Measurements from ENCODE around the gene NOVA2.
"Not testable (repeated sequence)": the region's sequence is repeated elsewhere in the genome, so short reads cannot be mapped to it uniquely, and the experiment has no call there.

NOVA2 gene

DNA sequence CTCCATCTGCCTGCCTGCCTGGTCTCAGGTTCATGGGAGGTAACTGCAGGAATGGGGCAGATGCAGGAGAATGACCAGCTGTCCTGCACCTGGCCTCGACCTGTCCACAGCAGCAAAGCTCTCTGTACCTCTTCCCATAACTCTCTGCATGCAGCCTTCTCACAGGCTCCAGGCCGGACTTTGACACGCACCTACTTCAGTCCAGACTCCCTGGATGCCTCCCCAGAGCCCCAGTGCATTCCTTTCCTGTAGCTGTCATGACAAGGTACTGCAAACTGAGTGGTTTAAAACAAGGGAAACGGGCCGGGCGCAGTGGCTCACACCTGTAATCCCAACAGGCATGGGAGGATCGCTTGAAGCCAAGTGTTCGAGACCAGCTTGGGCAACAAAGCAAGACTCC lies 62.4 kb downstream of the NOVA2 start:
- H3K9me3 ChIP-seq (ENCODE audit: control insufficient read depth, insufficient read depth, low read length): no peaks in the 10 kb centered on the region
- H3K36me3 ChIP-seq (ENCODE audit: insufficient read depth, low read length): no peaks in the 10 kb centered on the region
- no peak overlapping the region for H3K9ac ChIP-seq (ENCODE audit: low read depth, low read length)
- H3K4me1 ChIP-seq (ENCODE audit: insufficient read depth, low read length): no peaks in the 10 kb centered on the region

DNA sequence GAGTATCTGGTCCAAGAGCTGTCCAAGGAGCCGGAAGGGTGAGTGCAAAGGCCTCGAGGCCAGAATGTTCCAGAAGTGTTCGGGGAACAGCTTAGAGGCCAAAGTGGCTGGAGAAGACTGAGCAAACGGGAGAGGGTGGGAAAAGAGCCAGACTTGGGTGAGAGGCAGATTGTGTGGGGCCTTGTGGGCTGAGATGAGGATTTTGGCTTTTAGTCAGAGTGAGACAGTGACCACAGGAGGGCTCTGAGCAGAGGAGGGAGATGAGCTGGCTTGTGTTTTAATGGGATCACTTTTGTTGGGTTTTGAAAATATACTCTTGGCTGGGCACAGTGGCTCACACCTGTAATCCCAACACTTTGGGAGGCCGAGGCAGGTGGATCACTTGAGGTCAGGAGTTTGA lies 64.7 kb downstream of the NOVA2 start:
- no peaks in the 10 kb centered on the region for H3K4me1 ChIP-seq (ENCODE audit: insufficient read depth, low read length)
- H3K36me3 ChIP-seq (ENCODE audit: insufficient read depth, low read length): no peaks in the 10 kb centered on the region
- no peak overlapping the region for H3K9ac ChIP-seq (ENCODE audit: low read depth, low read length)
- no peaks in the 10 kb centered on the region for H3K9me3 ChIP-seq (ENCODE audit: control insufficient read depth, insufficient read depth, low read length)

DNA sequence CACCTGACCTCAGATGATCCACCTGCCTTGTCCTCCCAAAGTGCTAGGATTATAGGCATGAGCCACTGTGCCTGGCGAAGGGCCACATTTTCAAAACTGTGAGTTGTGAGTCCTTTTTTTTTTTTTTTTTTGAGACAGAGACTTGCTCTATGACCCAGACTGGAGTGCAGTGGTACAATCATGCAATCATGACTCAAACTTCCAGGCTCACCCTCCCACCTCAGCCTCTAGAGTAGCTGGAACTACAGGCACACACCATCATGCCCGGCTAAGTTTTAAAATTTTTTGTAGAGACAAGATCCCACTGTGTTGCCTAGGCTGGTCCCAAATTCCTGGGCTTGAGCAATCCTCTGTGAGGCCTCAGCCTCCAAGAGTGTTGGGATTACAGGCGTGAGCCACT lies 67.4 kb downstream of the NOVA2 start:
- Histone ChIP-seq H3K4me1 (ENCODE audit: insufficient read depth, low read length) (no peaks in the 10 kb centered on the region), H3K36me3 (ENCODE audit: insufficient read depth, low read length) (no peaks in the 10 kb centered on the region)

DNA sequence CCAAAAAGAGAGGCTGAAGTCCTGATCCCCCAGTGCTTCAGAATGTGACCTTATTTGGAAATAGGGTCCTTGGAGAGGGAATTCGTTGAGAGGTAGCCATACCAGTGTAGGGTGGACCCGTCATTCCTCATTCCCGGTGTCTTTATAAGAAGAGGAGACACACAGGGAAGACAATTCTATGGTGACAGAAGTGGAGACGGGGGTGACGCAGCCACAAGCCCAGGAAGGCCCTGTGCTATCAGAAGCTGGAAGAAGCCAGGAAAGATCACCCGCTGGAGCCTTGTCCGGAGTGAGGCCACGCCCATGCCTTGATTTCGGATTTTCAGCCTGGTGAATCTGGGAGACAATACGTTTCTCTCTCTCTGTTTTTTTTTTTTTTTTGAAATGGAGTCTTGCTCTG lies 68.7 kb downstream of the NOVA2 start:
- no peaks in the 10 kb centered on the region for H3K9me3 ChIP-seq (ENCODE audit: control insufficient read depth, insufficient read depth, low read length)
- no peak overlapping the region for H3K9ac ChIP-seq (ENCODE audit: low read depth, low read length)
- H3K36me3 ChIP-seq (ENCODE audit: insufficient read depth, low read length): no peaks in the 10 kb centered on the region
- peaks cover 4% of the 10 kb centered on the region; the same call in 1 of the 2 replicates for H3K4me1 ChIP-seq (ENCODE audit: insufficient read depth, low read length)

More for the DNA sequence above, 67.4 kb downstream of the NOVA2 start:
- no peak overlapping the region for H3K9ac ChIP-seq (ENCODE audit: low read depth, low read length)
- H3K9me3 ChIP-seq (ENCODE audit: control insufficient read depth, insufficient read depth, low read length): no peaks in the 10 kb centered on the region

GRCh38 chr19:45902651-45903625 lies 70.7 kb downstream of the NOVA2 start:
- Histone ChIP-seq H3K36me3 (ENCODE audit: insufficient read depth, low read length) (peaks cover 3% of the 10 kb centered on the region; the same call in 1 of the 2 replicates), H3K9ac (ENCODE audit: low read depth, low read length) (peak overlapping the region; percentile 72), H3K4me1 (ENCODE audit: insufficient read depth, low read length) (peaks cover 4% of the 10 kb centered on the region; the same call in 1 of the 2 replicates), H3K9me3 (ENCODE audit: control insufficient read depth, insufficient read depth, low read length) (no peaks in the 10 kb centered on the region)

GRCh38 chr19:45901912-45902650 lies 71.6 kb downstream of the NOVA2 start, which contains the start of gene MYPOP:
TSS of gene MYPOP (minus strand) at chr19:45902613. CDS start at chr19:45901773, 840 bp downstream.
- Histone ChIP-seq H3K36me3 (ENCODE audit: insufficient read depth, low read length) (peaks cover 3% of the 10 kb centered on the region; the same call in 1 of the 2 replicates), H3K9me3 (ENCODE audit: control insufficient read depth, insufficient read depth, low read length) (no peaks in the 10 kb centered on the region), H3K4me1 (ENCODE audit: insufficient read depth, low read length) (peaks cover 4% of the 10 kb centered on the region; the same call in 1 of the 2 replicates), H3K9ac (ENCODE audit: low read depth, low read length) (peak within 1 kb of the TSS; percentile 83)

DNA sequence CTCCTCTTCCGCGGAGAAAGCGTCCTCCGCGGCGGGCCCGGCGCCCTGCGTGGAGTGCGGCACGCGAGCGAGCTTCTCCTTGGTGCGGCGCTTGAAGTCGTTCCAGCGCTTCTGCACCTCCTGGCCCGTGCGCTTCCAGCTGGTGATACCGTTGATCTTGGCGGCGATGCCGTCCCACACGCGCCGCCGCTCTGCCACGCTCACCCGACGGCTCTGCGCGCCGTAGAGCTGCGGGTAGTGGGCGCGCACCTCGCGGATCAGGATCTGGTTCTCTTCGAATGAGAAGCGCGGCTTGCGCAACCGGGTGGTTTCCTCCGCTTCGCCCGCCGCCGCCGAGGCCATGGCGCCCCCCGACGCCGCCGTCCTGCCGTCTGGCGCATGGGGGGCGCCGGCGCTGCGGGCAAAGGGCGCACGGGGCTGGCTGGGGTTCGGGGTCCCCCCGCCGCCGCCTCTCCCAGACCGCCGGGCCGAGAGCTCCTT lies 72.2 kb downstream of the NOVA2 start:
- H3K4me1 ChIP-seq (ENCODE audit: insufficient read depth, low read length): peaks cover 4% of the 10 kb centered on the region; the same call in 1 of the 2 replicates
- H3K36me3 ChIP-seq (ENCODE audit: insufficient read depth, low read length): peaks cover 3% of the 10 kb centered on the region; the same call in 1 of the 2 replicates
- no peaks in the 10 kb centered on the region for H3K9me3 ChIP-seq (ENCODE audit: control insufficient read depth, insufficient read depth, low read length)
- peak overlapping the region; percentile 29; the same call in 1 of the 2 replicates for H3K9ac ChIP-seq (ENCODE audit: low read depth, low read length)

- H3K36me3 ChIP-seq (ENCODE audit: insufficient read depth, low read length): peaks cover 3% of the 10 kb centered on the region; the same call in 1 of the 2 replicates
- peaks cover 4% of the 10 kb centered on the region; the same call in 1 of the 2 replicates for H3K4me1 ChIP-seq (ENCODE audit: insufficient read depth, low read length)
- H3K9me3 ChIP-seq (ENCODE audit: control insufficient read depth, insufficient read depth, low read length): no peaks in the 10 kb centered on the region
- peak overlapping the region; percentile 29; the same call in 1 of the 2 replicates for H3K9ac ChIP-seq (ENCODE audit: low read depth, low read length)
Observed at GRCh38 chr19:45900738-45901431, 72.8 kb downstream of the NOVA2 start.

GRCh38 chr19:45899919-45900589 lies 73.6 kb downstream of the NOVA2 start:
- Histone ChIP-seq H3K9ac (ENCODE audit: low read depth, low read length) (no peak overlapping the region), H3K9me3 (ENCODE audit: control insufficient read depth, insufficient read depth, low read length) (no peaks in the 10 kb centered on the region), H3K36me3 (ENCODE audit: insufficient read depth, low read length) (peaks cover 3% of the 10 kb centered on the region; the same call in 1 of the 2 replicates), H3K4me1 (ENCODE audit: insufficient read depth, low read length) (peaks cover 4% of the 10 kb centered on the region; the same call in 1 of the 2 replicates)

DNA sequence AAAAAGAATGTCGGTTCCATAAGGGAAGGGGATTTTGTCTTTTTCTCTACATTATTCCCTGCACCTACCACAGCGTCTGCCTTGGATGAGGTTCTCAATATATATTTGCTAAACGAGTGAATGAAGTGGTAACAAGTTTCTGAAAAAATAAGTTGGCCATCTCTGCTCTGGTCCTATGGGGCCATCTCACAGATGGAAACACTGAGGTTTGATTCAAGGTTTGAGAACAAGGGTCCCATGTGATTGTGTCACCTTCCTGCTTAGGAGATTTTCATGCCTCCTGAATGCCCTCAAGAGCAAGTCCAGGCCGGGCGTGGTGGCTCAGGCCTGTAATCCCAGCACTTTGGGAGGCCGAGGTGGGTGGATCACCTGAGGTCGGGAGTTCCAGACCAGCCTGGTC lies 74.4 kb downstream of the NOVA2 start:
- H3K9me3 ChIP-seq (ENCODE audit: control insufficient read depth, insufficient read depth, low read length): no peaks in the 10 kb centered on the region
- no peak overlapping the region for H3K9ac ChIP-seq (ENCODE audit: low read depth, low read length)
- peaks cover 4% of the 10 kb centered on the region; the same call in 1 of the 2 replicates for H3K4me1 ChIP-seq (ENCODE audit: insufficient read depth, low read length)
- peaks cover 3% of the 10 kb centered on the region; the same call in 1 of the 2 replicates for H3K36me3 ChIP-seq (ENCODE audit: insufficient read depth, low read length)

DNA sequence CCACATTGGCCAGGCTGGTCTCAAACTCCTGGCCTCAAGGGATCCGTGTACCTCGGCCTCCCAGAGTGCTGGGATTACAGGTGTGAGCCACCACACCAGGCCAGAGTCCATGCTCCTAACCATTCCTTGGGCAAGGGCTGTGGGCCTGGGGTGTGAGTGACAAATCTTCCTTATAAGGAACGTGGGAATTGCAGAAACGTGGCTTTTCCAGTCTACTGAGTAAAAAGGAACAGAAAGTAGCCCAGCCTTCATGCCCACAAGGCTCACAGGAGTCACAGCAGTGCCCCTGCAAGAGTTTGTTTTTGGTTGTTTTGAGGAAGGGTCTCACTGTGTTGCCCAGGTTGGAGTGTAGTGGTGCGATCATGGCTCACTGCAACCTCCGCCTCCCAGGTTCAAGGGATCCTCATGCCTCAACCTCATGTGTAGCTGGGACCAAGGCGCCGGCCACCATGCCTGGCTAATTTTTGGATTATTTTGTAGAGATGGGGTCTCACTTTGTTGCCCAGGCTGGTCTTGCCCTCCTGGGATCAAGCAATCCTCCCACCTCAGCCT lies 76.3 kb downstream of the NOVA2 start:
- Histone ChIP-seq H3K9me3 (ENCODE audit: control insufficient read depth, insufficient read depth, low read length) (no peaks in the 10 kb centered on the region), H3K36me3 (ENCODE audit: insufficient read depth, low read length) (peaks cover 3% of the 10 kb centered on the region; the same call in 1 of the 2 replicates), H3K9ac (ENCODE audit: low read depth, low read length) (no peak overlapping the region), H3K4me1 (ENCODE audit: insufficient read depth, low read length) (peaks cover 4% of the 10 kb centered on the region; the same call in 1 of the 2 replicates)

- H3K9me3 ChIP-seq (ENCODE audit: control insufficient read depth, insufficient read depth, low read length); H3K4me1 ChIP-seq (ENCODE audit: insufficient read depth, low read length); H3K36me3 ChIP-seq (ENCODE audit: insufficient read depth, low read length); H3K9ac ChIP-seq (ENCODE audit: low read depth, low read length): not testable (repeated sequence)
Observed at GRCh38 chr19:45895983-45896599, 77.6 kb downstream of the NOVA2 start.
